K562 (cell line): ENCODE data around the gene LRRC61. TPM values are rescaled to one million over a fixed set of nuclear protein-coding genes. Genes with fewer than 3 reads are reported as not detected.

Source experiments
- ATAC-seq: fragments of 200-7000 bp; cut with Tn5 transposase; 3 replicates; pipeline ENCODE4 v1.9.1; 2020; ENCODE audit warnings: moderate library complexity
- BruUV-seq: library from RNA; stranded (reverse); fragments of 400-500 nt; replicated peaks from 2 replicates; lab custom pipeline; 2021; lab: Mats Ljungman, UMichigan
- CTCF ChIA-PET: fragments of 300-600 bp; formaldehyde crosslinking; extraction: SDS; loops from one replicate; lab custom pipeline; 2021; ENCODE audit warnings: low intra/inter-chr PET ratio; lab: Yijun Ruan, JAX
- POLR2A ChIA-PET: fragments of 300-600, 350-650 bp; sonication (Branson Sonifier 250); formaldehyde crosslinking; extraction: SDS; loops from one replicate; lab custom pipeline; 2021; ENCODE audit warnings: antibody characterized with exemption, inconsistent platforms; lab: Yijun Ruan, JAX
- DNase-seq, 4 experiments: peaks; one replicate each; pipeline versions ENCODE4 v3.0.0 to v3.0.0-alpha.2; 2011 to 2018; ENCODE audit warnings: low spot score in 3 of 4, mixed read lengths in 3 of 4; ENCODE audit errors: extremely low read depth in 1 of 4
- FAIRE-seq: peaks from 2 replicates; lab custom pipeline; 2011; peaks lifted over from hg19 to GRCh38; lab: Jason Lieb, UNC
- H2AFZ ChIP-seq: 2 replicates; pipeline ENCODE4 v1.6.0; 2011; ENCODE audit warnings: low read depth, low read length, control low read depth, inconsistent platforms
- H3K27ac ChIP-seq: fragments of 200-600 bp; 3 replicates; pipeline ENCODE4 v1.8.0; 2011; ENCODE audit warnings: low read depth, mild to moderate bottlenecking, control low read depth, inconsistent platforms, low read length, moderate library complexity, mixed read lengths; ENCODE audit errors: extremely low read depth
- H3K27me3 ChIP-seq, 2 experiments: fragments of 300-600 bp in 1 of 2; 2 replicates in 1 of 2; 3 replicates in 1 of 2; pipeline versions ENCODE4 v1.6.0 to v1.8.0; 2011; ENCODE audit warnings: inconsistent platforms in 2 of 2, low read length in 2 of 2, mild to moderate bottlenecking in 1 of 2, mixed read lengths in 1 of 2, moderate library complexity in 1 of 2; ENCODE audit not compliant: control insufficient read depth in 2 of 2, insufficient read depth in 2 of 2
- H3K36me3 ChIP-seq: fragments of 300-600 bp; 3 replicates; pipeline ENCODE4 v1.8.0; 2011; ENCODE audit warnings: mild to moderate bottlenecking, low read length, inconsistent platforms; ENCODE audit not compliant: control insufficient read depth, insufficient read depth
- H3K4me1 ChIP-seq, 2 experiments: fragments of 200-600 bp in 1 of 2; replicated peaks in 1 of 2; 2 replicates in 1 of 2; 3 replicates in 1 of 2; pipeline versions ENCODE4 v1.5.1 to v1.8.0; 2011; ENCODE audit warnings: inconsistent platforms in 2 of 2, low read length in 2 of 2, mild to moderate bottlenecking in 1 of 2, mixed read lengths in 1 of 2, moderate library complexity in 1 of 2; ENCODE audit not compliant: control insufficient read depth in 2 of 2, insufficient read depth in 2 of 2
- H3K4me2 ChIP-seq: 2 replicates; pipeline ENCODE4 v1.6.1; 2011; ENCODE audit warnings: low read length, control low read depth, inconsistent platforms, mixed read lengths; ENCODE audit not compliant: insufficient read depth
- H3K4me3 ChIP-seq: fragments of 200-600 bp; sonication (generic), shearing (Covaris generic); 2 replicates; pipeline ENCODE4 v1.5.1; 2016; ENCODE audit warnings: control low read depth, inconsistent platforms
- H3K79me2 ChIP-seq: fragments of 200-600 bp; 3 replicates; pipeline ENCODE4 v1.8.0; 2011; ENCODE audit warnings: low read length, inconsistent platforms; ENCODE audit not compliant: control insufficient read depth, insufficient read depth
- H3K9ac ChIP-seq, 2 experiments: 2 replicates each; pipeline versions ENCODE4 v1.6.0 to v1.6.1; 2011; ENCODE audit warnings: low read depth in 2 of 2, low read length in 2 of 2, control low read depth in 1 of 2, inconsistent platforms in 1 of 2, mild to moderate bottlenecking in 1 of 2, mixed read lengths in 1 of 2; ENCODE audit not compliant: insufficient read depth in 1 of 2
- H3K9me1 ChIP-seq: one replicate; pipeline ENCODE4 v1.6.0; 2011; ENCODE audit warnings: inconsistent platforms, mild to moderate bottlenecking, low read length, moderate library complexity; ENCODE audit not compliant: control insufficient read depth, insufficient read depth
- H3K9me3 ChIP-seq: replicated peaks from 2 replicates; pipeline ENCODE4 v1.5.1; 2011; ENCODE audit warnings: low read depth, low read length, inconsistent platforms; ENCODE audit not compliant: control insufficient read depth, insufficient read depth
- H4K20me1 ChIP-seq: replicated peaks from 2 replicates; pipeline ENCODE4 v1.6.1; 2011; ENCODE audit warnings: low read length, inconsistent platforms, mixed read lengths; ENCODE audit not compliant: control insufficient read depth, insufficient read depth
- AFF1 ChIP-seq, 2 experiments: fragments of 450-650 bp; IDR thresholded peaks; 2 replicates each; pipeline ENCODE4 v1.6.1; 2018; ENCODE audit warnings: mild to moderate bottlenecking in 2 of 2, low read depth in 1 of 2; ENCODE audit not compliant: partially characterized antibody in 2 of 2
- BCOR ChIP-seq: fragments of 450-650 bp; IDR thresholded peaks from 2 replicates; pipeline ENCODE4 v1.6.1; 2016
- BRD9 ChIP-seq: fragments of 450-650 bp; IDR thresholded peaks from 2 replicates; pipeline ENCODE4 v1.6.1; 2018; ENCODE audit warnings: low read depth; ENCODE audit not compliant: partially characterized antibody
- FOXP4 ChIP-seq: sonication (generic); formaldehyde crosslinking; IDR thresholded peaks from 2 replicates; pipeline ENCODE4 v1.8.0; 2022; ENCODE audit warnings: mild to moderate bottlenecking, missing genetic modification reagents, borderline replicate concordance
- MTA1 ChIP-seq: fragments of 450-650 bp; IDR thresholded peaks from 2 replicates; pipeline ENCODE4 v1.6.1; 2017; ENCODE audit warnings: borderline replicate concordance
- PHF21A ChIP-seq: fragments of 450-650 bp; IDR thresholded peaks from 2 replicates; pipeline ENCODE4 v1.6.1; 2017; ENCODE audit warnings: low read depth, borderline replicate concordance
- PYGO2 ChIP-seq: fragments of 450-650 bp; IDR thresholded peaks from 2 replicates; pipeline ENCODE4 v1.6.1; 2016; ENCODE audit warnings: mild to moderate bottlenecking, missing genetic modification characterization, moderate library complexity, missing compliant biosample characterization
- RB1 ChIP-seq: fragments of 450-650 bp; IDR thresholded peaks from 2 replicates; pipeline ENCODE4 v1.6.1; 2017; ENCODE audit warnings: low read depth, mild to moderate bottlenecking
- TARDBP ChIP-seq: fragments of 450-650 bp; IDR thresholded peaks from 2 replicates; pipeline ENCODE4 v1.6.1; 2016
- ZBTB2 ChIP-seq: fragments of 450-650 bp; IDR thresholded peaks from 2 replicates; pipeline ENCODE4 v1.6.1; 2016; ENCODE audit warnings: antibody characterized with exemption
- ZNF512 ChIP-seq: IDR thresholded peaks from 2 replicates; pipeline ENCODE4 v1.6.1; 2016; ENCODE audit warnings: missing genetic modification characterization, missing compliant biosample characterization
- ZNF766 ChIP-seq: fragments of 200-800 bp; sonication (Bioruptor generic); conservative IDR thresholded peaks from 2 replicates; pipeline ENCODE4 v1.6.1; 2016; ENCODE audit warnings: missing genetic modification characterization, missing compliant biosample characterization
- WGBS: fragments of 100-300 bp; shearing (Covaris generic); methylation state at CpG from one replicate; pipeline ENCODE4 v1.1.6; 2016; ENCODE audit warnings: low coverage, mixed read lengths; ENCODE audit not compliant: insufficient coverage; ENCODE audit errors: missing lambda C conversion rate; 5-methylcytosine and 5-hydroxymethylcytosine counted together
- in situ Hi-C: fragments of 300-500 bp; cut with MboI; formaldehyde crosslinking; loops from 4 replicates; pipeline ENCODE4 v1.15.0; 2018; ENCODE audit warnings: inconsistent platforms, mixed read lengths
- intact Hi-C: fragments of 100-400 bp; cut with micrococcal nuclease; formaldehyde crosslinking; loops from 2 replicates; pipeline ENCODE4 v1.14.2; 2022
- polyA plus RNA-seq, 8 experiments: library from polyadenylated mRNA; depleted of rRNA in 4 of 8; stranded (reverse) in 5 of 8; unstranded in 3 of 8; fragments of >200 nt; fragmentation: Nextera tagmentation in 2 of 8; fragmentation: Illumina TruSeq in 1 of 8; extraction: Ambion mirVana in 2 of 8; extraction: Trizol in 1 of 8; gene quantifications; 2 replicates each; pipeline versions ENCODE4 v1.2.1 to v1.2.3, GENCODE V29; 2011 to 2014; ENCODE audit warnings: inconsistent platforms in 1 of 8, missing spikeins in 1 of 8
- total RNA-seq, 7 experiments: library from RNA; depleted of rRNA in 6 of 7; stranded (reverse); fragments of >200 nt in 6 of 7; fragmentation: Illumina TruSeq in 2 of 7; extraction: Trizol in 2 of 7; gene quantifications; 2 replicates each; pipeline versions ENCODE4 v1.2.1 to v1.2.3, GENCODE V29; 2011 to 2021; ENCODE audit warnings: low replicate concordance in 1 of 7

LRRC61 gene
- total and polyA plus RNA-seq, 9 of the 15 experiments (the other 6 are each of a cell fraction or from before 2014, with no cell fraction given) = 1.3 to 55.2 (median 35.2) TPM

GRCh38 chr7:150356265-150356897 is 33.2 kb downstream of the LRRC61 start:
- Histone ChIP-seq H2AFZ (peak overlapping the region; percentile 87), H3K27ac (no peak overlapping the region), H4K20me1 (no peaks in the 10 kb centered on the region), H3K4me1 (peaks cover 30 to 34% of the 10 kb centered on the region in 2 experiments; a peak in 4 of 5 replicates), H3K9ac (no peak overlapping the region), H3K9me3 (no peaks in the 10 kb centered on the region), H3K79me2 (no peaks in the 10 kb centered on the region), H3K27me3 (no peaks in the 10 kb centered on the region; a peak in 1 of 5 replicates), H3K4me2 (no peak overlapping the region), H3K36me3 (no peaks in the 10 kb centered on the region), H3K9me1 (peaks cover 5% of the 10 kb centered on the region), H3K4me3 (no peak overlapping the region)
- FAIRE-seq = peak; percentile 67
- CTCF ChIA-PET = interaction anchor here (0.6 to 1.6 kb wide), 2 partner anchors 22 to 64 kb away, joined by 3 to 16 read pairs; no protein-coding TSS in a partner anchor
- in situ Hi-C loops = no loop called here
- WGBS = 6% methylated on average over 6 of the region's 6 CpGs
- BruUV-seq = no TSS peak
- intact Hi-C loops = loop anchor here (1.0 to 10.0 kb wide), 5 partner anchors 22 to 398 kb away; partner anchors contain the start of gene ZNF775
- POLR2A ChIA-PET = interaction anchor here (1.3 to 2.8 kb wide), 4 partner anchors 10 to 18 kb away, joined by 3 to 12 read pairs (median 6); no protein-coding TSS in a partner anchor
- peak; percentile 69 to 76 (median 70) for DNase-seq
- peak; percentile 52 for ATAC-seq
- TF ChIP-seq TARDBP (peak; percentile 16; the same call in 1 of the 2 replicates), PYGO2 (no peak), MTA1 (peak; percentile 68; the same call in 1 of the 2 replicates), BRD9 (peak; percentile 61), PHF21A (no peak), AFF1 (IDR thresholded peaks at IDR 0.05; ENCODE audit: low read depth in 1 of 2, partially characterized antibody in 2 of 2) (peak in 1 of 2 experiments; percentile 73), FOXP4 (CRISPR knock-in tag) (no peak), ZNF512 (tag) (peak; percentile 47; the same call in 1 of the 2 replicates), RB1 (0 out of 2 replicates have a peak, but pooled peaks have one; percentile 6), ZBTB2 (0 out of 2 replicates have a peak, but pooled peaks have one; percentile 36), ZNF766 (CRISPR knock-in tag) (no peak), BCOR (peak; percentile 40; the same call in 1 of the 2 replicates)
